ENCODE results near the gene RBBP4.

DNA sequence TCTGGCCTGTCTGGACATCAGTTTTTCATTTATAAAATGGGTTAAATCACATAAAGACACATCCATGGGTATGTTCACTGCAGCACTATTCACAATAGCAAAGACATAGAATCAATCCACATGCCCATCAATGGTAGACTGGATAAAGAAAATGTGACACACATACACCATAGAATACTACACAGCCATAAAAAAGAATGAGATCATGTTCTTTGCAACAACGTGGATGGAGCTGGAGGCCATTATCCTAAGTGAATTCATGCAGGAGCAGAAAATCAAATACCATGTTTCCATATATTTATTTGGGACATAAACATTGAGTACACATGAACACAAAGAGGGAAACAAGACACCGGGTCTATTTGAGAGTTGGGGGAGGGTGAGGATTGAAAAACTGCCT, 28.8 kb upstream of the RBBP4 start:
- TF ChIP-seq, protein P1, sequence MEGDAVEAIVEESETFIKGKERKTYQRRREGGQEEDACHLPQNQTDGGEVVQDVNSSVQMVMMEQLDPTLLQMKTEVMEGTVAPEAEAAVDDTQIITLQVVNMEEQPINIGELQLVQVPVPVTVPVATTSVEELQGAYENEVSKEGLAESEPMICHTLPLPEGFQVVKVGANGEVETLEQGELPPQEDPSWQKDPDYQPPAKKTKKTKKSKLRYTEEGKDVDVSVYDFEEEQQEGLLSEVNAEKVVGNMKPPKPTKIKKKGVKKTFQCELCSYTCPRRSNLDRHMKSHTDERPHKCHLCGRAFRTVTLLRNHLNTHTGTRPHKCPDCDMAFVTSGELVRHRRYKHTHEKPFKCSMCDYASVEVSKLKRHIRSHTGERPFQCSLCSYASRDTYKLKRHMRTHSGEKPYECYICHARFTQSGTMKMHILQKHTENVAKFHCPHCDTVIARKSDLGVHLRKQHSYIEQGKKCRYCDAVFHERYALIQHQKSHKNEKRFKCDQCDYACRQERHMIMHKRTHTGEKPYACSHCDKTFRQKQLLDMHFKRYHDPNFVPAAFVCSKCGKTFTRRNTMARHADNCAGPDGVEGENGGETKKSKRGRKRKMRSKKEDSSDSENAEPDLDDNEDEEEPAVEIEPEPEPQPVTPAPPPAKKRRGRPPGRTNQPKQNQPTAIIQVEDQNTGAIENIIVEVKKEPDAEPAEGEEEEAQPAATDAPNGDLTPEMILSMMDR (IDR thresholded peaks at IDR 0.05; ENCODE audit: low read depth, low read length, poor library complexity, severe bottlenecking) = no peak
- TF ChIP-seq EZH2phosphoT487 (IDR thresholded peaks at IDR 0.05; ENCODE audit: borderline replicate concordance, low read length) = no peak
